Kidney (tissue), 14 donors: Measurements from ENCODE around the gene PIGO. TPM values are rescaled to one million over a fixed set of nuclear protein-coding genes. Genes with fewer than 3 reads are reported as not detected.

Experiments used
- DNase-seq, 5 donors: peaks; one replicate each; pipeline ENCODE4 v3.0.0-alpha.2; 2013 to 2020
- FAIRE-seq: peaks from 2 replicates; lab custom pipeline; 2012; peaks lifted over from hg19 to GRCh38; lab: Jason Lieb, UNC
- H3K27ac ChIP-seq, 2 donors: one replicate each; pipeline ENCODE4 v1.7.0; 2013; ENCODE audit warnings: low read depth in 2 of 2, low read length in 2 of 2, inconsistent platforms in 1 of 2
- H3K27me3 ChIP-seq: one replicate; pipeline ENCODE4 v1.7.1; 2013; ENCODE audit warnings: low read length, inconsistent platforms; ENCODE audit not compliant: control insufficient read depth, insufficient read depth
- H3K36me3 ChIP-seq, 3 donors: one replicate each; pipeline versions ENCODE4 v1.7.0 to v1.7.1; 2013; ENCODE audit warnings: low read length in 3 of 3, control low read depth in 1 of 3, inconsistent platforms in 1 of 3; ENCODE audit not compliant: insufficient read depth in 3 of 3, control insufficient read depth in 2 of 3
- H3K4me1 ChIP-seq, 3 donors: one replicate each; pipeline versions ENCODE4 v1.7.0 to v1.7.1; 2013; ENCODE audit warnings: low read length in 3 of 3, inconsistent platforms in 1 of 3, low read depth in 1 of 3; ENCODE audit not compliant: control insufficient read depth in 2 of 3, insufficient read depth in 2 of 3
- H3K4me3 ChIP-seq, 3 donors: one replicate each; pipeline versions ENCODE4 v1.7.0 to v1.8.1; 2013; ENCODE audit warnings: low read length in 3 of 3, control low read depth in 1 of 3, inconsistent platforms in 1 of 3
- H3K9ac ChIP-seq, 3 donors: one replicate each; pipeline versions ENCODE4 v1.7.0 to v1.7.1; 2013; ENCODE audit warnings: low read length in 3 of 3, control low read depth in 1 of 3, inconsistent platforms in 1 of 3
- H3K9me3 ChIP-seq, 3 donors: one replicate each; pipeline versions ENCODE4 v1.7.0 to v1.7.1; 2013; ENCODE audit warnings: low read length in 3 of 3, control low read depth in 1 of 3, inconsistent platforms in 1 of 3; ENCODE audit not compliant: control insufficient read depth in 2 of 3, insufficient read depth in 1 of 3
- intact Hi-C: fragments of 100-400 bp; cut with DNase I; formaldehyde crosslinking; loops from one replicate; pipeline ENCODE4 v1.11.1; 2022
- polyA plus RNA-seq: library from polyadenylated mRNA; stranded (reverse); fragments of 350-450 nt; fragmentation: Illumina TruSeq; extraction: RNeasy Lipid Tissue Mini Kit (QIAGEN cat#74804); gene quantifications from one replicate; pipeline ENCODE4 v1.2.3, GENCODE V29; 2014; ENCODE audit warnings: low read depth, low replicate concordance; ENCODE audit not compliant: insufficient read depth
- total RNA-seq: library from RNA; stranded (reverse); fragmentation: NEBNext Ultra II Directional; extraction: Animal tissue kit (Norgen Biotek cat#: 25700); gene quantifications from one replicate; pipeline ENCODE4 v1.2.1, GENCODE V29; 2021
- TF ChIP-seq, protein P1 (sequence below): IDR thresholded peaks from 3 replicates; pipeline ENCODE4 v1.5.1; 2012; ENCODE audit warnings: mild to moderate bottlenecking, moderate library complexity, borderline replicate concordance; ENCODE audit not compliant: insufficient read depth; ENCODE audit errors: extremely low read depth
- donor health status: control.
- donor health status: control.
- donor health status: control.
- donor health status: control.
- donor health status: control.
- donor health status: DM: yes; HTN: yes; CAD: no.
- donor health status: Normal renal cell carcinoma (clear cell type).

Gene PIGO
- total and polyA plus RNA-seq, 2 donors from 2014 or later = 28.1 to 34.9 TPM

DNA sequence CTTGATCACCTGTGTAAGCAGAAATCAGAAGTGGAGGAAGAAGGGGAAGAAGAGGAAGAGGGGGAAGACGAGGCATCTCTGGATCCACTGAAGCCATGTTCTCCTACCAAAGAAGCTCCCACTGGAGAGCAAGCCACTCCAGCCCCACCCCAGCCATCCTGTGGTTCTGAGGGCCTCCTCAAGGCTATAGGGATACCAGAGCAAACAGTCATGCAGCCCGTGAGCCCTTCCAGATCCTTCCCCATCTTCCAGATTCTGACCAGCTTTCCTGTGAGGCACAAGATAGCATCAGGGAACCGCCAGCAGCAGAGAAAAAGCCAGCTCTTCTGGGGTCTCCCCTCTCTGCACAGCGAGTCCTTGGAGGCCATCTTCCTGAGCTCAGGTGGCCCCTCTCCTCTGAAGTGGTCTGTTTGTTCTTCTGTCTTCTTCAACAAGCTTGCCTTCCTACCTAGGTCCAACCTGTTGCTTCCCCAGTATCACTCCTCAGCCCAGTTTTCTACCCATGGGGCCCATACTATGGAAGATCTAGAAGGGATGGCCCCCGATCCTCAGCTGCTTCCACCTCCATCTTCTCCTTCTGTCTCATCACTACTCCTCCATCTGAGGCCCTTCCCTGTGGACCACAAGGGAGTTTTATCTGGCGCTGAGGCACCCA is 53.4 kb downstream of the PIGO start:
- no peak overlapping the region for H3K9ac ChIP-seq
- TF ChIP-seq, protein P1, sequence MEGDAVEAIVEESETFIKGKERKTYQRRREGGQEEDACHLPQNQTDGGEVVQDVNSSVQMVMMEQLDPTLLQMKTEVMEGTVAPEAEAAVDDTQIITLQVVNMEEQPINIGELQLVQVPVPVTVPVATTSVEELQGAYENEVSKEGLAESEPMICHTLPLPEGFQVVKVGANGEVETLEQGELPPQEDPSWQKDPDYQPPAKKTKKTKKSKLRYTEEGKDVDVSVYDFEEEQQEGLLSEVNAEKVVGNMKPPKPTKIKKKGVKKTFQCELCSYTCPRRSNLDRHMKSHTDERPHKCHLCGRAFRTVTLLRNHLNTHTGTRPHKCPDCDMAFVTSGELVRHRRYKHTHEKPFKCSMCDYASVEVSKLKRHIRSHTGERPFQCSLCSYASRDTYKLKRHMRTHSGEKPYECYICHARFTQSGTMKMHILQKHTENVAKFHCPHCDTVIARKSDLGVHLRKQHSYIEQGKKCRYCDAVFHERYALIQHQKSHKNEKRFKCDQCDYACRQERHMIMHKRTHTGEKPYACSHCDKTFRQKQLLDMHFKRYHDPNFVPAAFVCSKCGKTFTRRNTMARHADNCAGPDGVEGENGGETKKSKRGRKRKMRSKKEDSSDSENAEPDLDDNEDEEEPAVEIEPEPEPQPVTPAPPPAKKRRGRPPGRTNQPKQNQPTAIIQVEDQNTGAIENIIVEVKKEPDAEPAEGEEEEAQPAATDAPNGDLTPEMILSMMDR = no peak
- no peaks in the 10 kb centered on the region for H3K27me3 ChIP-seq
- no peaks in the 10 kb centered on the region for H3K4me1 ChIP-seq
- no peak for DNase-seq
- H3K9me3 ChIP-seq = no peaks in the 10 kb centered on the region
- H3K36me3 ChIP-seq = peaks cover 3 to 15% (median 6%) of the 10 kb centered on the region in 3 donors
- no peak for FAIRE-seq
- no peak overlapping the region for H3K4me3 ChIP-seq
- intact Hi-C loops = no loop called here
- H3K27ac ChIP-seq = no peak overlapping the region

- TF ChIP-seq, protein P1 = no peak
- intact Hi-C loops = no loop called here
- DNase-seq = no peak
Measured at GRCh38 chr9:35042081-35042604, 54.2 kb downstream of the PIGO start.

More at GRCh38 chr9:35042081-35042604, 54.2 kb downstream of the PIGO start:
- no peak overlapping the region for H3K4me3 ChIP-seq
- H3K27me3 ChIP-seq = no peaks in the 10 kb centered on the region
- H3K27ac ChIP-seq = no peak overlapping the region
- H3K9me3 ChIP-seq = no peaks in the 10 kb centered on the region
- peaks cover 3 to 15% (median 6%) of the 10 kb centered on the region in 3 donors for H3K36me3 ChIP-seq
- FAIRE-seq = no peak
- no peak overlapping the region for H3K9ac ChIP-seq
- H3K4me1 ChIP-seq = no peaks in the 10 kb centered on the region

Other genes with a start within 250 kb of the PIGO start
- gene PHF24, start 138.3 kb downstream of the PIGO start, total RNA-seq = 0.98 TPM
- 0.09 TPM for gene PHF24, start 138.3 kb downstream of the PIGO start, polyA plus RNA-seq
- gene DNAJB5, start 106.8 kb downstream of the PIGO start, total RNA-seq = 10.6 TPM
- 9.7 TPM for gene DNAJB5, start 106.8 kb downstream of the PIGO start, polyA plus RNA-seq
- gene VCP, start 24.0 kb downstream of the PIGO start, total RNA-seq = 167 TPM
- gene VCP, start 24.0 kb downstream of the PIGO start, polyA plus RNA-seq = 118 TPM
- 13.8 TPM for gene FANCG, start 16.6 kb downstream of the PIGO start, total RNA-seq
- 13.5 TPM for gene FANCG, start 16.6 kb downstream of the PIGO start, polyA plus RNA-seq
- 81.9 TPM for gene STOML2, start 6.5 kb upstream of the PIGO start, total RNA-seq
- 150 TPM for gene STOML2, start 6.5 kb upstream of the PIGO start, polyA plus RNA-seq
- 18.6 TPM for gene ATOSB, start 19.3 kb upstream of the PIGO start, total RNA-seq
- 19.5 TPM for gene ATOSB, start 19.3 kb upstream of the PIGO start, polyA plus RNA-seq
- gene UNC13B, start 65.4 kb upstream of the PIGO start, total RNA-seq = 43.6 TPM
- gene UNC13B, start 65.4 kb upstream of the PIGO start, polyA plus RNA-seq = 20.8 TPM